HAP-1 (cell line): ENCODE results near the gene KRTAP5-2.

ENCODE experiments used
- DNase-seq, 2 experiments: peaks; one replicate each; pipeline ENCODE4 v3.0.0-alpha.2; 2016 to 2020; ENCODE audit warnings: low spot score in 2 of 2
- H3K27me3 ChIP-seq: fragments of 250-450 bp; sonication (Bioruptor Pico); 2 replicates; pipeline ENCODE4 v1.5.1; 2020; ENCODE audit warnings: low read depth, mild to moderate bottlenecking, moderate library complexity
- H3K36me3 ChIP-seq: fragments of 250-450 bp; sonication (Bioruptor Pico); replicated peaks from 2 replicates; pipeline ENCODE4 v1.5.1; 2020; ENCODE audit warnings: mild to moderate bottlenecking
- H3K4me1 ChIP-seq: fragments of 250-450 bp; sonication (Bioruptor Pico); 2 replicates; pipeline ENCODE4 v1.5.1; 2020; ENCODE audit warnings: mild to moderate bottlenecking
- H3K4me3 ChIP-seq: fragments of 250-450 bp; sonication (Bioruptor Pico); 2 replicates; pipeline ENCODE4 v1.5.1; 2020; ENCODE audit warnings: mild to moderate bottlenecking, moderate library complexity
- H3K9me3 ChIP-seq: fragments of 250-450 bp; sonication (Bioruptor Pico); 2 replicates; pipeline ENCODE4 v1.5.1; 2020; ENCODE audit warnings: mild to moderate bottlenecking, moderate library complexity
- in situ Hi-C: fragments of 300-500 bp; cut with MboI; formaldehyde crosslinking; loops from 3 replicates; pipeline ENCODE4 v1.14.3; 2020; ENCODE audit warnings: low sequenced_read_pairs, inconsistent platforms, mixed read lengths

The KRTAP5-2 gene

DNA sequence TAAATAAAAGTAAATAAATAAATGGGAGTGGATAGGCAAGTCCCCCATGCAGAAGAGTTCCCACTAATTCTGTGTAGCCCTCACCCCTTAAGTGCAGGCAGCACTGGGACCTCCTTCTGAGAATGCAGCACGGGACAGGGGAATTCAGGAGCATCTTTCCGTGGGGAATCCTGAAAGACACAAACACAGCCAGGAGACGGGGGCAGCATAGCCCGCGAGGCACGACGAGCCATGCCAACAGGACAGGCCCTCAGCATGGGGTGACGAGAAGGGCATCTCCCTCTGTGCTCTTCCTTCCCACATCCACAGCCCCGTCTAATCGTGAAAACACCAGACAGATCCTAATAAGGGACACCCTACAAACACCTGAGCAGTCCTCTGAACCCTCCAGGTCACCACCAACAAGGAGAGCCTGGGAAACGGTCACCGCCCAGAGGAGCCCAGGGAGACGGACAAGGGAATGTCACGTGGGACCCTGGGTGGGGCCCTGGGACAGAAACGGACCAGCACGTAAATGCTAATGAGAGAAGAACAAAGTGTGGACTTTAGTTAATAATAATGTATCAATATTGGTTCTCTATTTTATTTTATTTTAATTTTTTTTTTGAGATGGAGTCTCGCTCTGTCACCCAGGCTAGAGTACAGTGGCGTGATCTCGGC, 38.3 kb upstream of the KRTAP5-2 start:
- DNase-seq: no peak
- in situ Hi-C loops: no loop called here
- H3K27me3 ChIP-seq: peaks cover 42% of the 10 kb centered on the region

DNA sequence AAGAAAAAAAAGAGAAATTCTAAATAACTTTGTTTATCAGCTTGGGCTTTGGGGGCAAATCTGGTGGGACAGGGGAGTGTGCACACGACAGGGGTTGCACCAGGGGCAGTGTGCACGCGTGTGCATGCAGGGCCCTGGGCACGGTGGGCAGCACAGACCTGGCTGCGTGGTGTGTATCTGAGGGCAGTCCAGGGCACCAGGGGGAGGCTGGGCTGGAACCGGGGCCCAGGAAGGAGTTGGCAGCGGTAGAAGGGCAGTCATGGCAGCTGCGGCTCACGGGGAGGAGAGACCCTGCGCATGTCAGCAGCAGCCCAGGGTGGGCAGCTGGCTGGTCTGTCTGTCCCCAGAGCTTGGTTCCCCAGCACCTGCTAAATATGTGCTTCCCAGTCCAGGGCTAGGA, 35.8 kb upstream of the KRTAP5-2 start:
- H3K4me1 ChIP-seq: no peaks in the 10 kb centered on the region
- DNase-seq: no peak
- no peaks in the 10 kb centered on the region for H3K36me3 ChIP-seq
- H3K4me3 ChIP-seq: no peak overlapping the region
- in situ Hi-C loops: no loop called here
- H3K27me3 ChIP-seq: peaks cover 46% of the 10 kb centered on the region
- H3K9me3 ChIP-seq: no peaks in the 10 kb centered on the region

More for the DNA sequence above, 38.3 kb upstream of the KRTAP5-2 start:
- H3K9me3 ChIP-seq: no peaks in the 10 kb centered on the region
- H3K4me3 ChIP-seq: no peak overlapping the region
- no peaks in the 10 kb centered on the region for H3K36me3 ChIP-seq
- no peaks in the 10 kb centered on the region for H3K4me1 ChIP-seq

DNA sequence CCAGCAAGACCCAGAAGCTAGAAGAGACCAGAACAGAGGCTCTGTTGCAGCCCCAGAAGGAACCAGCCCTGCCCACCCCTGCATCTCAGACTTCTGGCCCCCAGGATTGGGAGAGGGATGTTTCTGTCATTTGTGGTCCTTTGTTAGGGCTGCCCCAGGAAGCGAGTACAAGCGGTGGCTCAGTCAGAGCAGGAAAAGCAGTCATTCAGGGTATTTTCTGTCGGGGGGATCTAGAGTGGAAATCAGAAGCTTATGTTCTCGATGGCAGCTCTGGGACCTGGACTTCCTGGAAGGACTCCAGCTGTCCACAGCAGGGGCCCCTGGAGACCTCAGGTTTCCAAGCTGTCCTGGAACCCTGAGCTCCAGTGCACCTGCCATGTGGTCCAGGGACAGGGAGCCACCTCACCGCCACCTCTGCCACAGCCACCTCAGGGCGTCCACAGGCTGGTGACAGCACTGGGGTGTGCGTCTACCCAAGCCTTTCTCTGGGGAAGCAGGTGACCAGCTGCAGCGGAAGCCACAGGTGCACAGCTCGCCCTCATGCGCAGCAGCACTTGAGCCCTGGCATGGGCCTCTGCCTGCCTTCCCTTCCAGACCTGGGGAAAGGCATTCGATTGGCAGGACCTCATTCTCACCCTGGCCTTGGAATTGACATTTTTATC, 34.1 kb upstream of the KRTAP5-2 start:
- H3K4me1 ChIP-seq: no peaks in the 10 kb centered on the region
- no peak for DNase-seq
- H3K4me3 ChIP-seq: no peak overlapping the region
- H3K27me3 ChIP-seq: peaks cover 46% of the 10 kb centered on the region
- H3K9me3 ChIP-seq: no peaks in the 10 kb centered on the region
- H3K36me3 ChIP-seq: no peaks in the 10 kb centered on the region
- in situ Hi-C loops: no loop called here

DNA sequence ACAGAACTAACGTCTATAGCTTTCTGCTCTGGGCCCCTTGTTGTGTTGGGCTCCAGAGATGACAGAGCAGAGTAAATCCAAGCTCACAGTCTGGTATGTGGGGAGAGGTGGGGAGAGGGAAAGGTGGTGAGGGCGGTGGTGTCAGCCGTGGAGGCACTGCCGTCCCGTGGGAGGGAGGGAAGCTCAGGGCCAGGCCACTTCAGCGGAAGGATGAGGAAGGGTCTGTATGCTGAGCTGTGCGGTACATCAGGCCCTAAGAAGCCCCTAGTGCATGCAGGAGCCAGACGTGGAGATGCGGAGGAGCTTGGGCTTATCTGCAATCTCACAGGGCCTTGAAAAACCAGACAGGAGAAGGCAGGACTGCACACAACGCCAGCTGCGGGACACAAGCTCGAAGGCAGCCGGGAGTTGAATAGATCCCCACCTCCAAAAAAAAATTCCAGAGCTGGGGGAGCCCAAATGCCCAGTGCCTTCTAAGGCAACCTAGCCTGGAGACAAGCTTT, 33.0 kb upstream of the KRTAP5-2 start:
- H3K4me3 ChIP-seq: no peak overlapping the region
- H3K36me3 ChIP-seq: no peaks in the 10 kb centered on the region
- H3K9me3 ChIP-seq: no peaks in the 10 kb centered on the region
- peaks cover 46% of the 10 kb centered on the region for H3K27me3 ChIP-seq
- no peaks in the 10 kb centered on the region for H3K4me1 ChIP-seq
- no peak for DNase-seq
- in situ Hi-C loops: no loop called here

DNA sequence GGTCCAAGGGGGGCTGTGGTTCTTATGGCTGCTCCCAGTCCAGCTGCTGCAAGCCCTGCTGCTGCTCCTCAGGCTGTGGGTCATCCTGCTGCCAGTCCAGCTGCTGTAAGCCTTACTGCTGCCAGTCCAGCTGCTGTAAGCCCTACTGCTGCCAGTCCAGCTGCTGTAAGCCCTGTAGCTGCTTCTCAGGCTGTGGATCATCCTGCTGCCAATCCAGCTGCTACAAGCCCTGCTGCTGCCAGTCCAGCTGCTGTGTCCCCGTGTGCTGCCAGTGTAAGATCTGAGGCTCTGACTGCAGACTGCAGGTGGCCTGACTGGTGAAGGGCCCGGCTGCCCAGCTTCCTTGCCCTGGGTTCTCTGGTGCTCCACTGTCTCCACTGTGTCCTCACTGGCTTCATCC, 32.2 kb upstream of the KRTAP5-2 start:
- Histone ChIP-seq H3K4me3 (no peak overlapping the region), H3K9me3 (no peaks in the 10 kb centered on the region), H3K36me3 (no peaks in the 10 kb centered on the region), H3K27me3 (peaks cover 41% of the 10 kb centered on the region), H3K4me1 (no peaks in the 10 kb centered on the region)
- in situ Hi-C loops: no loop called here
- DNase-seq: no peak

DNA sequence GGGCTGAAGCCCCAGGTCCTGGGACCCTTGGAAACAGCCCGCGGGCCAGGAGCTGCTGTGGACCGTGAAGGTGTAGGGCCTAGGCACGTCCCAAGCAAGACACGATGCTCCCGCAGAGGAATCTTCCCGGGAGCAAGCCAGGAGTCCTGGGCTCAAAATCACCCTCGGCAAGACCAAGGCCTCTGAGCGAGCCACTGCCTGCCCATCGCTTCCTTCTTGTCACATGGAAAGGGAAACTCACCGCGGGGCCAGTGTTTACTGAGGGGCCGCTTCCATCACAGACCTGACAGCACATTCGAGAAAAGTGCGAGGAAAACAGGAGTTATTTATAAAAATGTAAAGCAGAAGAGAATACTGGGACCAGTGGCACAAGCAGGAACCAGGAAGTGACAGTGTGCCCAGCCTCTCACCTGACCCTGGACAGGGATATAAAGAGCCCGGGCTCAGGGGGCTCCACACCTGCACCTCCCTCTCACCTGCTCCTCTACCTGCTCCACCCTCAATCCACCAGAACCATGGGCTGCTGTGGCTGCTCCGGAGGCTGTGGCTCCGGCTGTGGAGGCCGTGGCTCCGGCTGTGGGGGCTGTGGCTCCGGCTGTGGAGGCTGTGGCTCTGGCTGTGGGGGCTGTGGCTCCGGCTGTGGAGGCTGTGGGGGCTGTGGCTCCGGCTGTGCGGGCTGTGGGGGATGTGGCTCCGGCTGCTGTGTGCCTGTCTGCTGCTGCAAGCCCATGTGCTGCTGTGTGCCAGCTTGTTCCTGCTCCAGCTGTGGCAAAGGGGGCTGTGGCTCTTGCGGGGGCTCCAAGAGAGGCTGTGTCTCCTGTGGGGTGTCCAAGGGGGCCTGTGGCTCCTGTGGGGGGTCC, 31.5 kb upstream of the KRTAP5-2 start, which contains the start of gene KRTAP5-5:
Gene KRTAP5-5 (plus strand): TSS at position 450 of the 860 bp plus-strand sequence. CDS start 66 bp downstream, at position 516.
- DNase-seq: no peak
- Histone ChIP-seq H3K9me3 (no peaks in the 10 kb centered on the region), H3K36me3 (no peaks in the 10 kb centered on the region), H3K4me1 (no peaks in the 10 kb centered on the region), H3K4me3 (no peak within 1 kb of the TSS), H3K27me3 (peaks cover 36% of the 10 kb centered on the region)
- in situ Hi-C loops: no loop called here

DNA sequence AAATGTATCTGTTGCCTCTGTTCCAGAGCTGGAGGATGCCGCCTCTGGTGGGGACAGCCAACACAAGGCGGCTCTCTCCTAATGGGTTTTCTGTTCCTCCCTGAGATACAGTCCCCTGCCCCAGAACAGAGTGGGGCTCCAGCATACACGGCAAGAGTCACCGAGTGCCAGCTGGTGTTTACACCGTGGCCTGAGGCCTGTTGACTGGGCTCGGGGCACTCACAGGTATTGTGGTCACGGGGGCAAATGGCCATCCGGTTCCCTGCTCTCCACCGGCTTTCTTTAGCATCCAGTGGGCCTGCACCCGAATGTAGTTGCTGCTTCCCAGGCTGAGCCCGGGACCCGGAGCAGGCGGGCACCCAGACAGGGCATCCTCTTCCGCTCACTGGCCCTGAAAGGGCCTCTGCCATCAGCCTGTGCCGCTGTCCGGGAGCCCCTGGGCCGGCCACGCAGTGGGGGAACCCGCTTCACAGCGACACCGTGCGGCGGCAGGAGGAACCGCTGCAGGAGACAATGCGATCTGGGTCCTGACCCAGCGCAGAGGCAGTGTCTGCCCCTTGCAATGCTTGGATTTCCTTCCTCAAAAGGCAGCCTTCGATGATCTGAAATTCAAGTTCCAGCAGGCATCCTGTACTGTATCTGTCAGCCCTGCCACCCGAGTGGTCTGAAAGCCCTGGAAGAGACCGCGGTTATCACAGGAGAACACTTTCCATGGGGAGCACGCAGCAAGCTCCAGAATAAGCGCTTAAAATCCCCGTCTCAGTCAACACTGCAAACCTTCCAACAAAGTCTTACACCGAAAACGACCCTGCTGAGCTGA, 30.6 kb upstream of the KRTAP5-2 start:
- Histone ChIP-seq H3K4me3 (no peak overlapping the region), H3K9me3 (no peaks in the 10 kb centered on the region), H3K27me3 (peaks cover 28% of the 10 kb centered on the region), H3K4me1 (no peaks in the 10 kb centered on the region), H3K36me3 (no peaks in the 10 kb centered on the region)
- in situ Hi-C loops: no loop called here
- peak; percentile 27 to 80 for DNase-seq

DNA sequence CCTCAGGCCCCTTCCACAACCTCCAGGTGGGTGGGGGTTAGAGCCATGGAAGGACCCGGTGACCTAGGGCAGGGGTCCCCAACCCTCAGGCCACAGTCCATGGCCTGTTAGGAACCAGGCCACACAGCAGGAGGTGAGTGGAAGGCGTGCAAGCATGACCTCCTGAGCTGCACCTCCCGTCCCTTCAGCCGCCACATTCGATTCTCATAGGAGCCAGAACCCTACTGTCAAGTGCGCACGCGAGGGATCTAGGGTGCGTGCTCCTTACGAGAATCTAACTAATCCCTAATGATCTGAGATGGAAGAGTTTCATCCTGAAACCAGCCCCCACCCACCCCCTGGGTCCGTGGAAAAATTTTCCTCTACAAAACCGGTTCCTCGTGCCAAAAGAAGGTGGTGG, 27.4 kb upstream of the KRTAP5-2 start:
- in situ Hi-C loops: no loop called here
- no peaks in the 10 kb centered on the region for H3K4me1 ChIP-seq

DNA sequence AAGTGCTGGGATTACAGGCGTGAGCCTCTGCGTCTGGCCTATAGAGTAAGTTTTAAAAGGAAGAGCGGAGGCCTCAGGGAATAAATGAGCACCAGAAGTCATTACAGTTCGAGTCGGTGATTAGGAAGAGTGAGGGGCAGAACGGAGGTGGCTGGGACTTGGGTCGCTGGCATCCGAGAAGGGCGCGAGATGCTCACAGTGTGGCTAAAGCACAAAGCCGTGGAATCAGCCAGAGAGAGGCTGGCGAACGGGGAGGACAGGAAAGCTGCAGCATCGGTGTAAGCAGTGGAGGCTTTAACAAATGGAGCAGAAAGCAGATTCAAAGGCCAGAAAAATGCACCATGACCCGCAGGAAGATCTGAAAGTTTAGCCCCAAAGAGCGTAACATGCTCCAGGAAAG, 26.5 kb upstream of the KRTAP5-2 start:
- Histone ChIP-seq H3K4me3 (no peak overlapping the region), H3K9me3 (no peaks in the 10 kb centered on the region), H3K36me3 (no peaks in the 10 kb centered on the region), H3K4me1 (no peaks in the 10 kb centered on the region), H3K27me3 (0 out of 2 replicates have a peak, but pooled peaks cover 3% of the 10 kb centered on the region)
- DNase-seq: no peak
- in situ Hi-C loops: no loop called here

More for the DNA sequence above, 27.4 kb upstream of the KRTAP5-2 start:
- Histone ChIP-seq H3K27me3 (0 out of 2 replicates have a peak, but pooled peaks cover 3% of the 10 kb centered on the region), H3K9me3 (no peaks in the 10 kb centered on the region), H3K4me3 (no peak overlapping the region), H3K36me3 (no peaks in the 10 kb centered on the region)
- no peak for DNase-seq

DNA sequence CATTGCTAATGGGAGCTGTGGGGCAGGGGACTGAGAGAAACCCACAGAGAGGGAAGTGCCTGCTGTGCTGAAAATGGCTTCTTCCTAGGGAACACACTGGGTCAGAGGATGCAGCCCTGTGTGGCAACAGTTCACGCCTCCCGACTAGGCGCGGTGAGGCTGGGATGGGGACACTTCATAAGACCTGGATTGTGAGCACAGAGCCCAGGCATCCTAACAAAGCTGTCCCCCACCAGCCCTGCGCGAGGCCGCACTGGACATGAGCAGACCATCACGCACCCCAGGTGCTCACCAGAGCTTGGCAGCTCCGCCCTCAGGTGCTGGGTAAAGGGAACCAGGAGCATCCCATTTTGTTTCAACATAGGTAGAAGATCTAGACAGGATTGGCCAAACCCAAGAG, 25.6 kb upstream of the KRTAP5-2 start:
- in situ Hi-C loops: no loop called here
- Histone ChIP-seq H3K4me1 (no peaks in the 10 kb centered on the region), H3K4me3 (no peak overlapping the region), H3K27me3 (0 out of 2 replicates have a peak, but pooled peaks cover 3% of the 10 kb centered on the region), H3K36me3 (no peaks in the 10 kb centered on the region), H3K9me3 (no peaks in the 10 kb centered on the region)
- DNase-seq: no peak

DNA sequence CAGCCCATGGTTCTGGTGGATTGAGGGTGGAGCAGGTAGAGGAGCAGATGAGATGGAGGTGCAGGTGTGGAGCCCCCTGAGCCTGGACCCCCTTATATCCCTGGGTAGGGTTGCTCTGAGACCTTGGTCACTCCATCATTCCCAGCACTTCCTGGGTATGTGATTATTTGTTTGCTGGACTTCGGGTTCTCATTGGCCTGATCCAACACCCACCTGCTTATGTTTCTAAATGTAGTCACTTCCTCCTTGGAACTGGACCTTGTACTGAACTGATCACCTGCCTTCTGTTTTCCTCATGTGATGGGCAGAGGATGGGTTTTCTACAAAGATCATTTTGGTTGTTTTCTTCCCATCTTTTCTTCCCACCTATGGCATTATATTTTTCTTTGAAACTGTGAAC, 24.0 kb upstream of the KRTAP5-2 start, which contains the start of gene KRTAP5-4:
Gene KRTAP5-4 (minus strand): TSS at position 53 of the 400 bp plus-strand sequence. CDS start 45 bp downstream, at position 8.
- Histone ChIP-seq H3K9me3 (no peaks in the 10 kb centered on the region), H3K4me3 (no peak within 1 kb of the TSS), H3K27me3 (0 out of 2 replicates have a peak, but pooled peaks cover 3% of the 10 kb centered on the region), H3K4me1 (no peaks in the 10 kb centered on the region), H3K36me3 (no peaks in the 10 kb centered on the region)
- in situ Hi-C loops: no loop called here
- DNase-seq: no peak

DNA sequence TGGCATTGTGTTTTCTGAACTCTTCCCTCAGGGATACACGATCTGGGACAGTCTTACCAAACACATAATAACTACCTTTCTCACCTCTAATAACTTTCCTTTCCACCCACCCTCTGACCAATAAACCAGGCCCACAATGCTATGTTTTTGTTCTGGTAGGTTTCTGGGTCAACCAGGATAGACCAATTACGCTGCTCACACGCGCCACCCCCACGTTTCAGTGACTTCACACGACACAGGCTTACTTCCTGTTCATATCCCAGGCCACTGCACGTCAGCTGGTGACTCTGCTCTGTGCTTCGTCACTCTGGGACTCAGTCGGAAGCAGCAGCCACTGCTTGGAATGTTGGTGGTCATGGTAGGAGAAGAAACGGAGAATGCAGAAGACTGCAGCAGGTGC, 21.4 kb upstream of the KRTAP5-2 start:
- Histone ChIP-seq H3K4me1 (no peaks in the 10 kb centered on the region), H3K27me3 (no peaks in the 10 kb centered on the region), H3K4me3 (no peak overlapping the region), H3K36me3 (no peaks in the 10 kb centered on the region), H3K9me3 (no peaks in the 10 kb centered on the region)
- in situ Hi-C loops: no loop called here
- DNase-seq: no peak

DNA sequence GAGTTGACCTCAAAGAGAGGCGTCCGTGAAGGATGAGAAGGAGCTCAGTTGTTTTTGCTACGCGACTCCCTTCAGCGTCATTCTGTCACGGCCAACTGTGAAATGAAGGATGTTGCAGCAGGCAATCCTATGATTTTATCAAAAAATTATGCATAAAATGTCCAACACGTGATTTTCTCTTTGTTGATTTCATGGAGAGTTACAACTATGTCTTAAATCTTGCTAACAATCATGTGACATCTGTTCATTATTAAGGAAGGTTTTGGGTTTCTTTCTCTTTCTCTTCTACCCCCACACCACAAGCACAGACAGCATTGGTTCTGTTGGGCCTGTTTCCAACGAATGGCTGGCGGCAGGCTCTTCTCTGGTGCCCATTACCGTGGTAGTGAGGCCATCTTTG, 20.1 kb upstream of the KRTAP5-2 start:
- no peaks in the 10 kb centered on the region for H3K36me3 ChIP-seq
- no peaks in the 10 kb centered on the region for H3K9me3 ChIP-seq
- no peak overlapping the region for H3K4me3 ChIP-seq
- DNase-seq: no peak
- in situ Hi-C loops: no loop called here
- H3K4me1 ChIP-seq: no peaks in the 10 kb centered on the region
- H3K27me3 ChIP-seq: no peaks in the 10 kb centered on the region
